CD4-positive, alpha-beta T cell (primary cell): Measurements from ENCODE around the gene PML. TPM values are rescaled to one million over a fixed set of nuclear protein-coding genes. Genes with fewer than 3 reads are reported as not detected.

ENCODE experiments used
- ATAC-seq: fragments of 200-7000 bp; cut with Tn5 transposase; one replicate; pipeline ENCODE4 v1.10.0; 2022; ENCODE audit warnings: mild to moderate bottlenecking; ENCODE audit not compliant: poor library complexity
- CTCF ChIA-PET: fragments of 350-600 bp; sonication (Branson Sonifier 250); formaldehyde crosslinking; loops from one replicate; lab custom pipeline; 2021; ENCODE audit warnings: antibody characterized with exemption, inconsistent platforms; lab: Charles Lee
- POLR2A ChIA-PET: fragments of 350-600 bp; sonication (Branson Sonifier 250); formaldehyde crosslinking; loops from one replicate; lab custom pipeline; 2021; ENCODE audit warnings: antibody characterized with exemption, inconsistent platforms; lab: Charles Lee
- DNase-seq, 14 experiments: peaks; one replicate each; pipeline ENCODE4 v3.0.0-alpha.2; 2013 to 2020; ENCODE audit warnings: mixed read lengths in 2 of 14
- H3K27ac ChIP-seq, 2 donors: one replicate each; pipeline versions ENCODE4 v1.5.1 to v1.7.0; 2013; ENCODE audit warnings: low read length in 2 of 2, low read depth in 1 of 2, mild to moderate bottlenecking in 1 of 2
- H3K27me3 ChIP-seq, 2 experiments: 1 replicate in 1 of 2; 2 replicates in 1 of 2; pipeline versions ENCODE4 v1.6.1 to v1.7.0; 2013; ENCODE audit warnings: low read length in 2 of 2, control low read depth in 1 of 2, mild to moderate bottlenecking in 1 of 2, moderate library complexity in 1 of 2; ENCODE audit not compliant: insufficient read depth in 2 of 2, control insufficient read depth in 1 of 2
- H3K36me3 ChIP-seq: one replicate; pipeline ENCODE4 v1.6.1; 2013; ENCODE audit warnings: low read length, control low read depth; ENCODE audit not compliant: insufficient read depth
- H3K4me1 ChIP-seq: one replicate; pipeline ENCODE4 v1.6.1; 2013; ENCODE audit warnings: low read length, control low read depth; ENCODE audit not compliant: insufficient read depth
- H3K4me3 ChIP-seq: one replicate; pipeline ENCODE4 v1.5.1; 2013; ENCODE audit warnings: mild to moderate bottlenecking, low read length, moderate library complexity
- H3K9me3 ChIP-seq, 2 experiments: 1 replicate in 1 of 2; 2 replicates in 1 of 2; pipeline versions ENCODE4 v1.6.1 to v1.7.0; 2013; ENCODE audit warnings: low read length in 2 of 2, mild to moderate bottlenecking in 2 of 2, control low read depth in 1 of 2, moderate library complexity in 1 of 2; ENCODE audit not compliant: control insufficient read depth in 1 of 2, insufficient read depth in 1 of 2
- H3K27ac Mint-ChIP-seq: one replicate; pipeline ENCODE4 v1.8.0; 2020; ENCODE audit warnings: mixed read lengths
- H3K27me3 Mint-ChIP-seq: one replicate; pipeline ENCODE4 v1.8.0; 2021; ENCODE audit warnings: mixed read lengths
- H3K36me3 Mint-ChIP-seq: one replicate; pipeline ENCODE4 v1.8.0; 2021; ENCODE audit warnings: low read depth, mixed read lengths
- H3K4me1 Mint-ChIP-seq: one replicate; pipeline ENCODE4 v1.8.0; 2021; ENCODE audit warnings: low read depth, mixed read lengths
- H3K4me3 Mint-ChIP-seq: one replicate; pipeline ENCODE4 v1.8.0; 2020; ENCODE audit warnings: mild to moderate bottlenecking, mixed read lengths
- H3K9me3 Mint-ChIP-seq: one replicate; pipeline ENCODE4 v1.8.0; 2020; ENCODE audit warnings: mixed read lengths
- intact Hi-C, 2 experiments: fragments of 100-400 bp; cut with DNase I in 1 of 2; cut with micrococcal nuclease in 1 of 2; formaldehyde crosslinking; loops; one replicate each; pipeline versions ENCODE4 v1.15.1 to v1.9.0; 2023 to 2025; cut with DNase I, micrococcal nuclease
- polyA plus RNA-seq, 2 donors: library from polyadenylated mRNA; unstranded; fragments of 120-200 nt; gene quantifications; one replicate each; pipeline ENCODE4 v1.2.1, GENCODE V29; 2013
- total RNA-seq, 174 experiments: library from RNA in 2 of 174; stranded (reverse) in 2 of 174; gene quantifications; one replicate each; pipeline ENCODE4 v1.2.3 and lab custom pipeline; 2021 to 2026
- TF ChIP-seq, protein P1 (sequence below): fragments of 200-600 bp; IDR thresholded peaks from one replicate; pipeline ENCODE4 v1.8.0; 2022; ENCODE audit warnings: antibody characterized with exemption, mild to moderate bottlenecking

Gene PML, protein sequence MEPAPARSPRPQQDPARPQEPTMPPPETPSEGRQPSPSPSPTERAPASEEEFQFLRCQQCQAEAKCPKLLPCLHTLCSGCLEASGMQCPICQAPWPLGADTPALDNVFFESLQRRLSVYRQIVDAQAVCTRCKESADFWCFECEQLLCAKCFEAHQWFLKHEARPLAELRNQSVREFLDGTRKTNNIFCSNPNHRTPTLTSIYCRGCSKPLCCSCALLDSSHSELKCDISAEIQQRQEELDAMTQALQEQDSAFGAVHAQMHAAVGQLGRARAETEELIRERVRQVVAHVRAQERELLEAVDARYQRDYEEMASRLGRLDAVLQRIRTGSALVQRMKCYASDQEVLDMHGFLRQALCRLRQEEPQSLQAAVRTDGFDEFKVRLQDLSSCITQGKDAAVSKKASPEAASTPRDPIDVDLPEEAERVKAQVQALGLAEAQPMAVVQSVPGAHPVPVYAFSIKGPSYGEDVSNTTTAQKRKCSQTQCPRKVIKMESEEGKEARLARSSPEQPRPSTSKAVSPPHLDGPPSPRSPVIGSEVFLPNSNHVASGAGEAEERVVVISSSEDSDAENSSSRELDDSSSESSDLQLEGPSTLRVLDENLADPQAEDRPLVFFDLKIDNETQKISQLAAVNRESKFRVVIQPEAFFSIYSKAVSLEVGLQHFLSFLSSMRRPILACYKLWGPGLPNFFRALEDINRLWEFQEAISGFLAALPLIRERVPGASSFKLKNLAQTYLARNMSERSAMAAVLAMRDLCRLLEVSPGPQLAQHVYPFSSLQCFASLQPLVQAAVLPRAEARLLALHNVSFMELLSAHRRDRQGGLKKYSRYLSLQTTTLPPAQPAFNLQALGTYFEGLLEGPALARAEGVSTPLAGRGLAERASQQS
- 10 to 100 TPM; 39.2 to 42.9 TPM for total RNA-seq
- 34.4 TPM for polyA plus RNA-seq (2013, experiment 1 of 2)
- 43.3 TPM for polyA plus RNA-seq (2013, experiment 2 of 2)
- 17.0 to 104 (median 38.5) reads per million in 172 experiments for total RNA-seq (lab: John Stamatoyannopoulos, UW)

DNA sequence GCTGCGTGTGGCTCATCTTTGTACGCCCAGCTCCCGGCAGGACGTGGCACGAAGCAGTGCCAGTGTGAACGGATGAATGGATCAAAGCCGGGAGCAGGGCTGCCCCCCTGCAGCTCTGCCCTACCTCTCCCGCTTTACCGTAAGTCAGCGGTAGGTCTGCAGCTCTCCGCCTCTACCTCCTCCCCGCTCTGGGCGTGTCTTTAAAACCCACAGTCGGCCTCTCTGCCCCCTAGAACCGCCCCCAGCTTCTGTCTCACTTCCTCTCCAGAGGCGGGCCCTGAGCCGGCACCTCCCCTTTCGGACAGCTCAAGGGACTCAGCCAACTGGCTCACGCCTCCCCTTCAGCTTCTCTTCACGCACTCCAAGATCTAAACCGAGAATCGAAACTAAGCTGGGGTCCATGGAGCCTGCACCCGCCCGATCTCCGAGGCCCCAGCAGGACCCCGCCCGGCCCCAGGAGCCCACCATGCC, at the start of gene PML:
Gene PML (plus strand): TSS at position 304 of the 471 bp plus-strand sequence. CDS start 97 bp downstream, at position 401.
- H3K27ac Mint-ChIP-seq, result peak within 1 kb of the TSS; percentile 85
- TF ChIP-seq, protein P1, sequence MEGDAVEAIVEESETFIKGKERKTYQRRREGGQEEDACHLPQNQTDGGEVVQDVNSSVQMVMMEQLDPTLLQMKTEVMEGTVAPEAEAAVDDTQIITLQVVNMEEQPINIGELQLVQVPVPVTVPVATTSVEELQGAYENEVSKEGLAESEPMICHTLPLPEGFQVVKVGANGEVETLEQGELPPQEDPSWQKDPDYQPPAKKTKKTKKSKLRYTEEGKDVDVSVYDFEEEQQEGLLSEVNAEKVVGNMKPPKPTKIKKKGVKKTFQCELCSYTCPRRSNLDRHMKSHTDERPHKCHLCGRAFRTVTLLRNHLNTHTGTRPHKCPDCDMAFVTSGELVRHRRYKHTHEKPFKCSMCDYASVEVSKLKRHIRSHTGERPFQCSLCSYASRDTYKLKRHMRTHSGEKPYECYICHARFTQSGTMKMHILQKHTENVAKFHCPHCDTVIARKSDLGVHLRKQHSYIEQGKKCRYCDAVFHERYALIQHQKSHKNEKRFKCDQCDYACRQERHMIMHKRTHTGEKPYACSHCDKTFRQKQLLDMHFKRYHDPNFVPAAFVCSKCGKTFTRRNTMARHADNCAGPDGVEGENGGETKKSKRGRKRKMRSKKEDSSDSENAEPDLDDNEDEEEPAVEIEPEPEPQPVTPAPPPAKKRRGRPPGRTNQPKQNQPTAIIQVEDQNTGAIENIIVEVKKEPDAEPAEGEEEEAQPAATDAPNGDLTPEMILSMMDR, result no peak
- peaks cover 74% of the 10 kb centered on the region for H3K4me1 Mint-ChIP-seq
- DNase-seq, result peak; percentile 75 to 96 (median 90)
- H3K27me3 Mint-ChIP-seq, result no peaks in the 10 kb centered on the region
- peaks cover 32% of the 10 kb centered on the region for H3K36me3 Mint-ChIP-seq
- H3K4me1 ChIP-seq, result peaks cover 63% of the 10 kb centered on the region
- intact Hi-C loops, result loop anchor here (5.0 to 10.0 kb wide), 10 partner anchors 468 to 1630 kb away; partner anchors contain the start of genes ARID3B (in 1 of the 2), C15orf39 (in 1 of the 2), CLK3 (in 1 of the 2) and COX5A (in 1 of the 2)
- no peaks in the 10 kb centered on the region for H3K9me3 Mint-ChIP-seq
- H3K36me3 ChIP-seq, result peaks cover 18% of the 10 kb centered on the region
- H3K4me3 ChIP-seq, result peak within 1 kb of the TSS; percentile 92
- peak within 1 kb of the TSS; percentile 96 for H3K4me3 Mint-ChIP-seq
- H3K9me3 ChIP-seq, result no peaks in the 10 kb centered on the region
- ATAC-seq, result peak; percentile 80
- peak within 1 kb of the TSS; percentile 78 to 90 for H3K27ac ChIP-seq
- CTCF ChIA-PET, result interaction anchor here (0.7 to 1.9 kb wide), 6 partner anchors 22 to 67 kb away, joined by 3 to 5 read pairs (median 4); no protein-coding TSS in a partner anchor
- POLR2A ChIA-PET, result interaction anchor here (0.6 to 2.2 kb wide), 17 partner anchors 9 to 1459 kb away, joined by 3 to 27 read pairs (median 6); partner anchors contain the start of genes CLK3, COX5A and LOXL1
- no peaks in the 10 kb centered on the region for H3K27me3 ChIP-seq

DNA sequence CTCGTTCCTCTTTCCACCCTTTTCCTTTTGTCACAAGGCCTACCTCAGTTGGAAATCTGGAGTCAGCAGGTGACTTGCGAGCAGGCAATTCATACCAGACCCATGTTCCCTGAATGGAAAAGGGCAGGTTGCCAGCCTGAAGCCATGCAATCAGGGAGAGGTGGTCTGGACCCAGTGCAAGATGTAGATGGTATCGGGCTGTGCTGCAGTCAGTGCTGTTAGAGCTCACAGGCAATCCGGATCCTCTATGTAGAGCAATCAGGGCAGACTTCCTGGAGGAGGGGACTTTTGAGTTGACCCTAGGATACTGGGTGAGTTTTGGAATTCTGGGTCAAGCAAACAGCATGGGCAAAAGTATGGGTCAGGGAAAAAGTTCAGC, 49.4 kb upstream of the PML start:
- H3K4me3 Mint-ChIP-seq, result no peak overlapping the region
- peaks cover 23% of the 10 kb centered on the region for H3K4me1 Mint-ChIP-seq
- no peaks in the 10 kb centered on the region for H3K36me3 Mint-ChIP-seq
- POLR2A ChIA-PET, result no interaction called here
- ATAC-seq, result no peak
- Histone ChIP-seq H3K4me3 (no peak overlapping the region), H3K27ac (no peak overlapping the region), H3K4me1 (peaks cover 25% of the 10 kb centered on the region), H3K36me3 (no peaks in the 10 kb centered on the region), H3K9me3 (no peaks in the 10 kb centered on the region), H3K27me3 (no peaks in the 10 kb centered on the region)
- H3K27ac Mint-ChIP-seq, result no peak overlapping the region
- intact Hi-C loops, result no loop called here
- TF ChIP-seq, protein P1, result no peak
- DNase-seq, result no peak
- no peaks in the 10 kb centered on the region for H3K9me3 Mint-ChIP-seq
- no peaks in the 10 kb centered on the region for H3K27me3 Mint-ChIP-seq
- CTCF ChIA-PET, result interaction anchor here (1.2 kb wide), 1 partner anchor 17 kb away, joined by 3 read pairs; no protein-coding TSS in a partner anchor
